ENCODE data around the gene TAF4B.
"Not testable (repeated sequence)": the region's sequence is repeated elsewhere in the genome, so short reads cannot be mapped to it uniquely, and the experiment has no call there.

The TAF4B gene

GRCh38 chr18:26317398-26317797 lies 91.2 kb downstream of the TAF4B start:
- DNase-seq, result no peak

GRCh38 chr18:26320686-26321085 lies 94.4 kb downstream of the TAF4B start:
- no peak for DNase-seq

GRCh38 chr18:26322890-26323653 lies 96.8 kb downstream of the TAF4B start:
- DNase-seq, result no peak

- no peak for DNase-seq
These were observed 99.5 kb downstream of the TAF4B start for GRCh38 chr18:26325771-26326170.

- DNase-seq, result no peak
These were observed 100.8 kb downstream of the TAF4B start for GRCh38 chr18:26327062-26327461.

- DNase-seq, result no peak
These were observed 106.7 kb downstream of the TAF4B start for GRCh38 chr18:26332991-26333390.

- no peak for DNase-seq
These were observed 108.9 kb downstream of the TAF4B start for GRCh38 chr18:26335156-26335555.

- DNase-seq, result peak; percentile 21
These were observed 109.6 kb downstream of the TAF4B start for GRCh38 chr18:26335571-26336487.

- DNase-seq, result no peak
These were observed 110.3 kb downstream of the TAF4B start for GRCh38 chr18:26336572-26336971.

GRCh38 chr18:26342646-26343045 lies 116.4 kb downstream of the TAF4B start:
- no peak for DNase-seq

GRCh38 chr18:26350961-26351360 lies 124.7 kb downstream of the TAF4B start:
- DNase-seq, result no peak

GRCh38 chr18:26356045-26356785 lies 130.0 kb downstream of the TAF4B start:
- no peak for DNase-seq

- no peak for DNase-seq
These were observed 131.7 kb downstream of the TAF4B start for GRCh38 chr18:26357960-26358359.

- DNase-seq, result no peak
These were observed 135.8 kb downstream of the TAF4B start for GRCh38 chr18:26362021-26362420.

- no peak for DNase-seq
These were observed 141.2 kb downstream of the TAF4B start for GRCh38 chr18:26367425-26367824.

GRCh38 chr18:26370037-26370436 lies 143.8 kb downstream of the TAF4B start:
- no peak for DNase-seq

GRCh38 chr18:26376105-26376504 lies 149.9 kb downstream of the TAF4B start:
- DNase-seq, result no peak

- no peak for DNase-seq
These were observed 152.5 kb downstream of the TAF4B start for GRCh38 chr18:26378701-26379100.

- DNase-seq, result not testable (repeated sequence)
These were observed 155.3 kb downstream of the TAF4B start for GRCh38 chr18:26381555-26381954.

GRCh38 chr18:26383454-26384270 lies 157.4 kb downstream of the TAF4B start:
- DNase-seq, result peak; percentile 44

GRCh38 chr18:26386002-26386401 lies 159.8 kb downstream of the TAF4B start:
- DNase-seq, result no peak

- DNase-seq, result no peak
These were observed 160.2 kb downstream of the TAF4B start for GRCh38 chr18:26386441-26386840.

Data from NCI-H1048 (cell line).